ENCODE results near the gene MEX3D. TPM values are rescaled to one million over a fixed set of nuclear protein-coding genes. Genes with fewer than 3 reads are reported as not detected.
A peak's percentile ranks its signal among the peaks of the same experiment; 100 is the strongest.

Gene MEX3D
- total RNA-seq, 2 donors from 2014 or later: 18.8 to 21.8 TPM

DNA sequence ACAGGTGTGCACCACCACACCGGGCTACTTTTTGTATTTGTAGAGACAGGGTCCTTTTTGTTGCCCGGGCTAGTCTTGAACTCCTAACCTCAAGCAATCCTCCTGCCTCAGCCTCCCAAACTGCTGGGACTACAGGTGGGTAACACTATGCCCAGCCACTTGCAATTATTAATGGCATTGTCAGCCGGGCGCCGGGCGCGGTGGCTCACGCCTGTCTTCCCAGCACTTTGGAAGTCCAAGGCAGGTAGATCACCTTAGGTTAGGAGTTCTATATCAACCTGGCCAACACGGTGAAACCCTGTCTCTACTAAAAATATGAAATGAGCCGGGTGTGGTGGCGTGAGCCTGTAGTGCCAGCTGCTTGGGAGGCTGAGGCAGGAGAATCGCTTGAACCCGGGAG lies 2.7 kb upstream of the MEX3D start:
- H3K4me1 ChIP-seq: peaks cover 19% of the 10 kb centered on the region
- no peak overlapping the region for H3K27ac ChIP-seq
- 87 to 88% methylated on average over 12 of the region's 13 CpGs for WGBS, 2 donors
- no peaks in the 10 kb centered on the region for H3K9me3 ChIP-seq
- no peak for ATAC-seq
- TF ChIP-seq POLR2A (IDR thresholded peaks at IDR 0.05): no peak
- TF ChIP-seq, protein P1, sequence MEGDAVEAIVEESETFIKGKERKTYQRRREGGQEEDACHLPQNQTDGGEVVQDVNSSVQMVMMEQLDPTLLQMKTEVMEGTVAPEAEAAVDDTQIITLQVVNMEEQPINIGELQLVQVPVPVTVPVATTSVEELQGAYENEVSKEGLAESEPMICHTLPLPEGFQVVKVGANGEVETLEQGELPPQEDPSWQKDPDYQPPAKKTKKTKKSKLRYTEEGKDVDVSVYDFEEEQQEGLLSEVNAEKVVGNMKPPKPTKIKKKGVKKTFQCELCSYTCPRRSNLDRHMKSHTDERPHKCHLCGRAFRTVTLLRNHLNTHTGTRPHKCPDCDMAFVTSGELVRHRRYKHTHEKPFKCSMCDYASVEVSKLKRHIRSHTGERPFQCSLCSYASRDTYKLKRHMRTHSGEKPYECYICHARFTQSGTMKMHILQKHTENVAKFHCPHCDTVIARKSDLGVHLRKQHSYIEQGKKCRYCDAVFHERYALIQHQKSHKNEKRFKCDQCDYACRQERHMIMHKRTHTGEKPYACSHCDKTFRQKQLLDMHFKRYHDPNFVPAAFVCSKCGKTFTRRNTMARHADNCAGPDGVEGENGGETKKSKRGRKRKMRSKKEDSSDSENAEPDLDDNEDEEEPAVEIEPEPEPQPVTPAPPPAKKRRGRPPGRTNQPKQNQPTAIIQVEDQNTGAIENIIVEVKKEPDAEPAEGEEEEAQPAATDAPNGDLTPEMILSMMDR (IDR thresholded peaks at IDR 0.05): no peak
- no peak for DNase-seq
- H3K27me3 ChIP-seq: no peaks in the 10 kb centered on the region
- H3K36me3 ChIP-seq (replicated peaks in 1 of 2; ENCODE audit: insufficient read depth in 1 of 2, low read depth in 2 of 2): no peaks in the 10 kb centered on the region
- no peak overlapping the region for H3K4me3 ChIP-seq
- intact Hi-C loops (cut with DNase I): no loop called here

DNA sequence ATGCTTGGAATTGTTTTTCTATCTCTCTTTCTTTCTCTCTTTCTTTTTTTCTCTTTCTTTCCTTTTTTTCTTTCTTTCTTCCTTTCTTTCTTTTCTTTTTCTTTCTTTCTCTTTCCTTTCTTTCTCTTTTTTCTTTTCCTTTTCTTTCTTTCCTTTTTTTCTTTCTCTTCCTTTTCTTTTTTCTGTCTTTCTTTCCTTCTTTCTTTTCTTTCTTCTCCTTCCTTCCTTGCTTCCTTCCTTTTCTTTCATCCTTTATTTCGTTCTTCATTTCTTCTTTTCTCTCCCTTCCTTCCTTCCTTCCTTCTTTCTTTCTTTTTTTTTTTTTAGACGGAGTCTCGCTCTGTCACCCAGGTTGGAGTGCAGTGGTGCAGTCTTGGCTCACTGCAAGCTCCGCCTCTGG lies 1.9 kb upstream of the MEX3D start:
- peaks cover 22% of the 10 kb centered on the region for H3K4me1 ChIP-seq
- 76 to 79% methylated on average over 4 of the region's 4 CpGs for WGBS, 2 donors
- no peak for ATAC-seq
- H3K27me3 ChIP-seq: no peaks in the 10 kb centered on the region
- H3K36me3 ChIP-seq (replicated peaks in 1 of 2; ENCODE audit: insufficient read depth in 1 of 2, low read depth in 2 of 2): no peaks in the 10 kb centered on the region
- no peak for DNase-seq
- no peaks in the 10 kb centered on the region for H3K9me3 ChIP-seq
- intact Hi-C loops (cut with DNase I): no loop called here
- no peak for TF ChIP-seq POLR2A (IDR thresholded peaks at IDR 0.05)
- TF ChIP-seq, protein P1 (IDR thresholded peaks at IDR 0.05): no peak
- no peak overlapping the region for H3K27ac ChIP-seq
- no peak overlapping the region for H3K4me3 ChIP-seq

DNA sequence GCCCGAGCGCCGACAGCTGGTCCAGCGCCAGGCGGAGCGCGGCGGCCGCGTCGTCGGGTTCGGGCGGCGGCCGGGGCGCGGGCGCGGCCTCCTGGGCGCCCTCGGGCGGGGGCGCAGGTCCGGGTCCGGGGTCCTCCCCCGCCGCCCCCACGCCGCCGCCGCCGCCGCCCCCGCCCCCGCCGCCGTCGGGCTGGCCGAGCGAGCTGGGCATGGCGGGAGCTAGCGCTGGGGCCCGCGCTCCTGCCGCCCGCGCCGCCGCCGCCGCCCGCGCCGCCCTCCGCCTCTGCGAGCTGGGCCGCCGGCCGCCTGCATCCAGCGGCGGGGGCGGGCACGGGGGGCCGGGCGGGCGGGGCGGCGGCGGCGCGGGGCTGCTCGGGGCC lies 287 bp downstream of the MEX3D start:
- Histone ChIP-seq H3K27ac (no peak overlapping the region), H3K27me3 (no peaks in the 10 kb centered on the region), H3K9me3 (no peaks in the 10 kb centered on the region), H3K36me3 (replicated peaks in 1 of 2; ENCODE audit: insufficient read depth in 1 of 2, low read depth in 2 of 2) (no peaks in the 10 kb centered on the region), H3K4me3 (no peak overlapping the region), H3K4me1 (peaks cover 22% of the 10 kb centered on the region)
- intact Hi-C loops (cut with DNase I): no loop called here
- no peak for TF ChIP-seq POLR2A (IDR thresholded peaks at IDR 0.05)
- TF ChIP-seq, protein P1 (IDR thresholded peaks at IDR 0.05): no peak
- WGBS, 2 donors: no CpG with 5 or more reads among the region's 73 CpGs
- DNase-seq: no peak
- peak; percentile 19 for ATAC-seq

DNA sequence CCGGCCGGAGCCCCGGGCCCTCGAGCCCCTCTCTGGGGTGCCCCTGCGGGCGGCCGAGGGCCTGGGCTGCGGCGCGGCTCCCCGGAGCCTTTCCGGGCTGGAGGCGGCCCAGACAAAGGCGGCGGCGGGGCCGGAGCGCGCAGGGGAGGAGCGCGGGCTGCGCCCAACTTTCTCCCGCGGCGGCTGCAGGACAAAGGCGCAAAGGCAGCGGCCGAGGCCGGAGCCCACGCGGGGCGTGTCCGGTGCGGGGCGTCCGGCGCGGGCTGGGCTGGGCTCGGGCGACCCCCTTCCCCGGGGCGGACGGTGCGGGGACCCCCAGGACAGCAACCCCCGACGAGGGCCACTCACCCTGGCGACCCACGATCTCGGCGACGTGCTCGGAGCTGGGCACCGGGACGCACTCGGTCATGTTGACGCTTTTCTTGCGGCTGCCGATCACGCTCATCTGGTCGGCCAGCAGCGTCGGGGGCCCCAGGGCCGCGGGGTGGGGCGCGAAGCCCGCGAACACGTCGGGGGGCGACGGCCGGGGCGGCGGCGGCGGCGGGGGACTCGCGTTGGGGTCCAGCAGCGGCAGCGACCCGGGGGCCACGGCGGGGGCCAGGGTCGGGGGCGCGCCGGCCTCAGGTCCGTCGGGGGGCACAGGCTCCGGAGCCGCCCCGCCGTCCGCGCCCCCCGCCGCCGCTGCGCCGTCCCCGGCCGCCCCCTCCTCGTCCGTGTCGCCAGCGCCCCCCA lies 843 bp downstream of the MEX3D start:
- Histone ChIP-seq H3K27ac (peak overlapping the region; percentile 65 to 85 (median 76)), H3K4me1 (peaks cover 22% of the 10 kb centered on the region), H3K27me3 (no peaks in the 10 kb centered on the region), H3K4me3 (peak overlapping the region in 1 of 2 donors; percentile 52), H3K9me3 (no peaks in the 10 kb centered on the region), H3K36me3 (replicated peaks in 1 of 2; ENCODE audit: insufficient read depth in 1 of 2, low read depth in 2 of 2) (no peaks in the 10 kb centered on the region)
- peak in 1 of 3 donors; percentile 6 for TF ChIP-seq POLR2A (IDR thresholded peaks at IDR 0.05)
- TF ChIP-seq, protein P1 (IDR thresholded peaks at IDR 0.05): no peak
- DNase-seq: peak; percentile 24 to 51 (median 44)
- intact Hi-C loops (cut with DNase I): no loop called here
- 0 to 1% methylated on average over 3 to 44 of the region's 108 CpGs for WGBS, 2 donors
- peak; percentile 50 for ATAC-seq

Data from body of pancreas (tissue), 4 donors.